ENCODE results near the gene CCDC38.

The CCDC38 gene

GRCh38 chr12:95836630-95837239 is 105.7 kb downstream of the CCDC38 start:
- DNase-seq (ENCODE audit: low spot score): peak; percentile 36

- DNase-seq (ENCODE audit: low spot score): peak; percentile 35
Observed at GRCh38 chr12:95836185-95836609, 106.2 kb downstream of the CCDC38 start.

- DNase-seq (ENCODE audit: low spot score): no peak
Observed at GRCh38 chr12:95834572-95834971, 107.8 kb downstream of the CCDC38 start.

- DNase-seq (ENCODE audit: low spot score): no peak
Observed at GRCh38 chr12:95830335-95831089, 111.9 kb downstream of the CCDC38 start.

GRCh38 chr12:95829395-95829794 is 113.0 kb downstream of the CCDC38 start:
- no peak for DNase-seq (ENCODE audit: low spot score)

GRCh38 chr12:95820096-95820703 is 122.2 kb downstream of the CCDC38 start:
- peak; percentile 62 for DNase-seq (ENCODE audit: low spot score)

All from AG20443 (cell line).